Non-pigmented ciliary epithelial cell (primary cell): Measurements from ENCODE around the gene MRPS33.
"Not testable (repeated sequence)": the region's sequence is repeated elsewhere in the genome, so short reads cannot be mapped to it uniquely, and the experiment has no call there.

Experiments used
- DNase-seq: peaks from one replicate; pipeline ENCODE4 v3.0.0-alpha.2; 2010; ENCODE audit warnings: low read depth

The MRPS33 gene

GRCh38 chr7:141012044-141012685, 2.6 kb downstream of the MRPS33 start:
- DNase-seq, result no peak

GRCh38 chr7:141011443-141011842, 3.3 kb downstream of the MRPS33 start:
- no peak for DNase-seq

- no peak for DNase-seq
These were observed 11.3 kb downstream of the MRPS33 start for GRCh38 chr7:141003172-141004065.

GRCh38 chr7:141001546-141001945, 13.2 kb downstream of the MRPS33 start:
- DNase-seq, result no peak

- no peak for DNase-seq
These were observed 13.6 kb downstream of the MRPS33 start for GRCh38 chr7:141001122-141001521.

GRCh38 chr7:140998715-140999114, 16.0 kb downstream of the MRPS33 start:
- no peak for DNase-seq

GRCh38 chr7:140992422-140992821, 22.3 kb downstream of the MRPS33 start:
- DNase-seq, result no peak

GRCh38 chr7:140990193-140990962, 24.4 kb downstream of the MRPS33 start:
- DNase-seq, result no peak

- no peak for DNase-seq
These were observed 25.7 kb downstream of the MRPS33 start for GRCh38 chr7:140989068-140989467.

GRCh38 chr7:140983802-140984201, 30.9 kb downstream of the MRPS33 start:
- DNase-seq, result no peak

GRCh38 chr7:140982508-140982907, 32.2 kb downstream of the MRPS33 start:
- DNase-seq, result no peak

GRCh38 chr7:140981951-140982350, 32.8 kb downstream of the MRPS33 start:
- DNase-seq, result no peak

GRCh38 chr7:140977741-140978140, 37.0 kb downstream of the MRPS33 start:
- no peak for DNase-seq

- DNase-seq, result no peak
These were observed 41.6 kb downstream of the MRPS33 start for GRCh38 chr7:140972876-140973829.

- no peak for DNase-seq
These were observed 42.4 kb downstream of the MRPS33 start for GRCh38 chr7:140972344-140972743.

GRCh38 chr7:140967438-140967837, 47.3 kb downstream of the MRPS33 start:
- DNase-seq, result no peak

- no peak for DNase-seq
These were observed 48.1 kb downstream of the MRPS33 start for GRCh38 chr7:140966561-140967233.

- DNase-seq, result no peak
These were observed 53.6 kb downstream of the MRPS33 start for GRCh38 chr7:140961117-140961516.

- DNase-seq, result not testable (repeated sequence)
These were observed 57.8 kb downstream of the MRPS33 start for GRCh38 chr7:140956997-140957396.
